Adrenal gland (tissue), 12 donors: ENCODE data around the gene SASS6. TPM values are rescaled to one million over a fixed set of nuclear protein-coding genes. Genes with fewer than 3 reads are reported as not detected.

Experiments
- DNase-seq, 7 donors: peaks; one replicate each; pipeline ENCODE4 v3.0.0-alpha.2; 2019 to 2020
- H3K27ac ChIP-seq, 5 donors: fragments of 200-600 bp; sonication (generic) in 4 of 5; 1 replicate in 3 of 5; 2 replicates in 2 of 5; pipeline versions ENCODE4 v1.5.1 to v1.8.0; 2016 to 2020; ENCODE audit warnings: mild to moderate bottlenecking in 1 of 5
- H3K27me3 ChIP-seq: fragments of 200-600 bp; 2 replicates; pipeline ENCODE4 v1.8.0; 2021
- H3K36me3 ChIP-seq, 2 donors: fragments of 200-600 bp; replicated peaks in 1 of 2; 1 replicate in 1 of 2; 2 replicates in 1 of 2; pipeline versions ENCODE4 v1.5.1 to v1.8.0; 2018 to 2022
- H3K4me1 ChIP-seq, 2 donors: fragments of 200-600 bp; replicated peaks in 1 of 2; 1 replicate in 1 of 2; 2 replicates in 1 of 2; pipeline versions ENCODE4 v1.5.1 to v1.8.0; 2018 to 2021
- H3K4me3 ChIP-seq, 4 donors: fragments of 200-600 bp; sonication (generic) in 3 of 4; one replicate each; pipeline ENCODE4 v1.5.1; 2016 to 2018
- H3K9me3 ChIP-seq, 3 donors: fragments of 200-600 bp; sonication (generic) in 1 of 3; replicated peaks in 1 of 3; 1 replicate in 2 of 3; 2 replicates in 1 of 3; pipeline versions ENCODE4 v1.5.1 to v1.8.0; 2016 to 2021
- POLR2A ChIP-seq, 2 donors: fragments of 450-650 bp; IDR thresholded peaks; one replicate each; pipeline ENCODE4 v1.6.1; 2017; ENCODE audit warnings: antibody characterized with exemption in 2 of 2, mild to moderate bottlenecking in 2 of 2, moderate library complexity in 1 of 2
- WGBS, 4 donors: extraction: QIAGEN DNeasy Blood & Tissue Kit in 2 of 4; methylation state at CpG; one replicate each; pipeline versions ENCODE4 v1.1.5 to v1.1.7; 2013 to 2017; 5-methylcytosine and 5-hydroxymethylcytosine counted together
- intact Hi-C, 2 donors: fragments of 100-400 bp; cut with DNase I; formaldehyde crosslinking; loops; one replicate each; pipeline versions ENCODE4 v1.14.1 to v1.15.0; 2022 to 2023
- polyA plus RNA-seq, 3 donors: library from polyadenylated mRNA; stranded (reverse); fragments of 200-250 nt in 2 of 3; fragments of 350-450 nt in 1 of 3; fragmentation: Illumina TruSeq in 1 of 3; extraction: RNeasy Lipid Tissue Mini Kit (QIAGEN cat#74804) in 1 of 3; gene quantifications; one replicate each; pipeline ENCODE4 v1.2.3, GENCODE V29; 2013 to 2014
- total RNA-seq, 9 donors: library from RNA; depleted of rRNA in 4 of 9; stranded (reverse); fragments of >200 nt in 4 of 9; fragments of 120-200 nt in 1 of 9; fragmentation: NEBNext Ultra II Directional in 1 of 9; extraction: Animal tissue kit (Norgen Biotek cat#: 25700) in 1 of 9; gene quantifications; one replicate each; pipeline versions ENCODE4 v1.1.0 to v1.2.4, GENCODE V29; 2013 to 2023
- TF ChIP-seq, protein P1 (sequence below), 6 experiments: fragments of 450-650 bp in 4 of 6; fragments of 200-600 bp in 2 of 6; sonication (generic) in 1 of 6; IDR thresholded peaks; 1 replicate in 5 of 6; 2 replicates in 1 of 6; pipeline versions ENCODE4 v1.5.1 to v1.8.0; 2016 to 2021; ENCODE audit warnings: antibody characterized with exemption in 6 of 6, mild to moderate bottlenecking in 2 of 6, moderate library complexity in 1 of 6
- donor health status: healthy with polysubstance abuse.
- donor health status: Bipolar disorder and iron deficiency.
- donor health status: DM: yes; HTN: yes; CAD: no.
- donor health status: DM: no; HTN: no; CAD: no.
- donor health status: DM: no; HTN: no; CAD: no.
- donor health status: DM: yes; HTN: yes; CAD: no.

The SASS6 gene
- total and polyA plus RNA-seq, 12 donors = 1.1 to 4.5 (median 3.0) TPM

DNA sequence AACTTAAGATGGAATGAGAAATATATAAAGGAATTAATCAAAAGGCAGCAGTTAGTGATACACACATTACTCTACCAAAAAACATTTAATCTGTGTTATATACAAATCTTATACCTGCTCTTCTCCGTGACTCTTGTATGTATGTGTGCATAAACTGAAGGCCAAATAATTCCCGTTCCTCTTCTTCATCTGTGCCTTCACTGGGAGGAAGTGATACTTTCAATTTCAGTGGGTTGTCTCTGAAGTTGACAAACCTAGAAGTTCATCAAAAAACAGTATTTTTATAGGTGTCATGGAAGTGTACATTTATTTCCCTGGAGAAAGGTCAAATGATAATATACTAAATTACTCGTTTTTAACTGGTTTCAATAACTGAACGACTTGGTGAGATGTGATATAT is 19.5 kb upstream of the SASS6 start:
- TF ChIP-seq, protein P1, sequence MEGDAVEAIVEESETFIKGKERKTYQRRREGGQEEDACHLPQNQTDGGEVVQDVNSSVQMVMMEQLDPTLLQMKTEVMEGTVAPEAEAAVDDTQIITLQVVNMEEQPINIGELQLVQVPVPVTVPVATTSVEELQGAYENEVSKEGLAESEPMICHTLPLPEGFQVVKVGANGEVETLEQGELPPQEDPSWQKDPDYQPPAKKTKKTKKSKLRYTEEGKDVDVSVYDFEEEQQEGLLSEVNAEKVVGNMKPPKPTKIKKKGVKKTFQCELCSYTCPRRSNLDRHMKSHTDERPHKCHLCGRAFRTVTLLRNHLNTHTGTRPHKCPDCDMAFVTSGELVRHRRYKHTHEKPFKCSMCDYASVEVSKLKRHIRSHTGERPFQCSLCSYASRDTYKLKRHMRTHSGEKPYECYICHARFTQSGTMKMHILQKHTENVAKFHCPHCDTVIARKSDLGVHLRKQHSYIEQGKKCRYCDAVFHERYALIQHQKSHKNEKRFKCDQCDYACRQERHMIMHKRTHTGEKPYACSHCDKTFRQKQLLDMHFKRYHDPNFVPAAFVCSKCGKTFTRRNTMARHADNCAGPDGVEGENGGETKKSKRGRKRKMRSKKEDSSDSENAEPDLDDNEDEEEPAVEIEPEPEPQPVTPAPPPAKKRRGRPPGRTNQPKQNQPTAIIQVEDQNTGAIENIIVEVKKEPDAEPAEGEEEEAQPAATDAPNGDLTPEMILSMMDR (IDR thresholded peaks at IDR 0.05) = no peak
- no peak for TF ChIP-seq POLR2A (IDR thresholded peaks at IDR 0.05)
- H3K4me3 ChIP-seq = no peak overlapping the region
- no peak overlapping the region for H3K27ac ChIP-seq
- no peaks in the 10 kb centered on the region for H3K27me3 ChIP-seq
- H3K9me3 ChIP-seq = no peaks in the 10 kb centered on the region
- DNase-seq = no peak
- H3K4me1 ChIP-seq = peaks cover 6 to 7% of the 10 kb centered on the region in 2 donors
- intact Hi-C loops = no loop called here
- WGBS, 4 donors = 76 to 82% (median 79%) methylated on average over 4 of the region's 4 CpGs
- H3K36me3 ChIP-seq = peaks cover 0 to 2% of the 10 kb centered on the region in 2 donors

DNA sequence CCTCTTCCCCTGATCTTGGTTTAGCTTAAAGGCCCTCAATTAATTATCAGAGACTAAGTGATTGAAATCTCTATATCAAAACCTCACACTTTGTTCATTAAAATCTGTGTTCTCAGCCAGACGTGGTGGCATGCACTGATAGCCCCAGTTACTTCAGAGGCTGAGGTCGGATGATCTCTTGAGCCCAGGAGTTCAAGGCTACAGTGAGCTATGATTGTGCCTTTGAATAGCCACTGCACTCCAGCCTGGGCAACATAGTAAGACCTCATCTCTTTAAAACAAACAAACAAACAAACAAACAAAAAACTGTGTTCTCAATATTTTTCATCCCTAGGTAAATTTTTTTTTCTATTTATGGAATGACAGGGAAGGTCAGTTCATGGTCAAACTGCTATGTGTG is 18.9 kb upstream of the SASS6 start:
- H3K27me3 ChIP-seq = no peaks in the 10 kb centered on the region
- H3K9me3 ChIP-seq = no peaks in the 10 kb centered on the region
- peaks cover 6 to 7% of the 10 kb centered on the region in 2 donors for H3K4me1 ChIP-seq
- TF ChIP-seq, protein P1 (IDR thresholded peaks at IDR 0.05) = no peak
- TF ChIP-seq POLR2A (IDR thresholded peaks at IDR 0.05) = no peak
- no peak overlapping the region for H3K27ac ChIP-seq
- WGBS, 4 donors = 28 to 49% (median 35%) methylated on average over 2 of the region's 2 CpGs
- DNase-seq = no peak
- no peak overlapping the region for H3K4me3 ChIP-seq
- peaks cover 0 to 8% of the 10 kb centered on the region in 2 donors for H3K36me3 ChIP-seq
- intact Hi-C loops = no loop called here

GRCh38 chr1:100147875-100148274 is 15.1 kb upstream of the SASS6 start:
- no peaks in the 10 kb centered on the region for H3K27me3 ChIP-seq
- 93 to 95% (median 93%) methylated on average over 4 of the region's 4 CpGs for WGBS, 4 donors
- H3K4me3 ChIP-seq = no peak overlapping the region
- H3K27ac ChIP-seq = no peak overlapping the region
- no peak for DNase-seq
- no peaks in the 10 kb centered on the region for H3K9me3 ChIP-seq
- peaks cover 0 to 43% of the 10 kb centered on the region in 2 donors for H3K36me3 ChIP-seq
- intact Hi-C loops = loop anchor here in 1 of 2 donors (10.0 kb wide), 1 partner anchor 127 kb away; no protein-coding TSS in a partner anchor
- TF ChIP-seq, protein P1 (IDR thresholded peaks at IDR 0.05) = no peak
- TF ChIP-seq POLR2A (IDR thresholded peaks at IDR 0.05) = no peak
- H3K4me1 ChIP-seq = peaks cover 6 to 7% of the 10 kb centered on the region in 2 donors

DNA sequence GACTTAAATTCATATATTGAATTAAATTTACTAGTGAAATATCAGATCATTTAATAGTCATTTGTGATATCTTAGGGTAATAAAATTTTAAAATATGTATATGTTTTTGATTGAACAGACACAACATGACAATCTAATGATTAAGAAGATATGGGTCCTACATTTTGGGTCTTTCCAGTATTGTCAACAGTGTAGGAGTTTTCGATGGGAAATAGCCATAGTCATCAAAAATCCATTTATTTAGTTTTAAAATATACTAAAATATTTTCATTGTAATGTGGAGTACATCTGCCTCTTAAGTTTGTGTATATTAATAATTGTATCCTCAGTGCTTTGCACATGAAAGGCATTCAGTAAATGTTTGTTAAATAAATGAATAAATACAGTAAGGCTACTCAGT is 14.2 kb upstream of the SASS6 start:
- intact Hi-C loops = loop anchor here in 1 of 2 donors (10.0 kb wide), 1 partner anchor 128 kb away; no protein-coding TSS in a partner anchor
- H3K27ac ChIP-seq = no peak overlapping the region
- TF ChIP-seq POLR2A (IDR thresholded peaks at IDR 0.05) = no peak
- TF ChIP-seq, protein P1 (IDR thresholded peaks at IDR 0.05) = no peak
- H3K9me3 ChIP-seq = no peaks in the 10 kb centered on the region
- peaks cover 6% of the 10 kb centered on the region in 2 donors for H3K4me1 ChIP-seq
- DNase-seq = no peak
- H3K4me3 ChIP-seq = no peak overlapping the region
- 96 to 100% (median 99%) methylated on average over 1 of the region's 1 CpG for WGBS, 4 donors
- H3K27me3 ChIP-seq = no peaks in the 10 kb centered on the region
- H3K36me3 ChIP-seq = peaks cover 0 to 51% of the 10 kb centered on the region in 2 donors
